SK-N-SH (cell line): ENCODE data around the gene CC2D2A. TPM values are rescaled to one million over a fixed set of nuclear protein-coding genes. Genes with fewer than 3 reads are reported as not detected.
A peak's percentile ranks its signal among the peaks of the same experiment; 100 is the strongest.

Experiments used
- CTCF ChIA-PET: fragments of 300-600, 350-600 bp; formaldehyde crosslinking; extraction: SDS; loops from one replicate; lab custom pipeline; 2021; lab: Yijun Ruan, JAX
- POLR2A ChIA-PET: fragments of 350-600 bp; sonication (Branson Sonifier 250); formaldehyde crosslinking; extraction: SDS; loops from one replicate; lab custom pipeline; 2020; ENCODE audit warnings: antibody characterized with exemption, inconsistent platforms; lab: Yijun Ruan, JAX
- DNase-seq: peaks from one replicate; pipeline ENCODE4 v3.0.0; 2012
- H2AFZ ChIP-seq: fragments of 200-600 bp; sonication (generic); 2 replicates; pipeline ENCODE4 v1.8.1; 2016; ENCODE audit warnings: antibody characterized with exemption, mild to moderate bottlenecking, low read depth
- H3F3A ChIP-seq: fragments of 200-600 bp; sonication (generic); replicated peaks from 2 replicates; pipeline ENCODE3; 2016; ENCODE audit warnings: antibody characterized with exemption, mild to moderate bottlenecking; ENCODE audit not compliant: insufficient read depth
- H3K27ac ChIP-seq, 2 experiments: fragments of 200-500 bp in 1 of 2; fragments of 200-600 bp in 1 of 2; sonication (Bioruptor generic) in 1 of 2; sonication (generic), shearing (Covaris generic) in 1 of 2; 2 replicates each; pipeline versions ENCODE4 v1.5.1 to v1.6.1; 2014 to 2016; ENCODE audit warnings: low read depth in 2 of 2, inconsistent platforms in 1 of 2, low read length in 1 of 2, mild to moderate bottlenecking in 1 of 2, mixed read lengths in 1 of 2
- H3K27me3 ChIP-seq: fragments of 200-600 bp; sonication (generic), shearing (Covaris generic); 2 replicates; pipeline ENCODE4 v1.6.1; 2016; ENCODE audit warnings: mixed run types; ENCODE audit not compliant: insufficient read depth
- H3K36me3 ChIP-seq, 2 experiments: fragments of 200-500 bp in 1 of 2; fragments of 200-600 bp in 1 of 2; sonication (Bioruptor generic) in 1 of 2; sonication (generic) in 1 of 2; replicated peaks in 1 of 2; 2 replicates each; pipeline versions ENCODE3 to v1.5.1; 2014 to 2016; ENCODE audit warnings: low read length in 1 of 2, mild to moderate bottlenecking in 1 of 2; ENCODE audit not compliant: insufficient read depth in 2 of 2, control insufficient read depth in 1 of 2
- H3K4me1 ChIP-seq, 2 experiments: fragments of 200-500 bp in 1 of 2; fragments of 200-600 bp in 1 of 2; sonication (Bioruptor generic) in 1 of 2; sonication (generic), shearing (Covaris generic) in 1 of 2; 2 replicates each; pipeline versions ENCODE4 v1.5.1 to v1.6.1; 2014 to 2016; ENCODE audit warnings: low read depth in 1 of 2, low read length in 1 of 2, mixed run types in 1 of 2; ENCODE audit not compliant: insufficient read depth in 2 of 2, control insufficient read depth in 1 of 2
- H3K4me2 ChIP-seq: fragments of 200-600 bp; sonication (generic), shearing (Covaris generic); 2 replicates; pipeline ENCODE4 v1.6.1; 2017; ENCODE audit warnings: mixed run types
- H3K4me3 ChIP-seq, 2 experiments: fragments of 200-500 bp in 1 of 2; fragments of 200-600 bp in 1 of 2; sonication (Bioruptor generic) in 1 of 2; sonication (generic), shearing (Covaris generic) in 1 of 2; 2 replicates each; pipeline versions ENCODE4 v1.5.1 to v1.8.1; 2014 to 2016; ENCODE audit warnings: low read depth in 2 of 2, inconsistent platforms in 1 of 2, low read length in 1 of 2, mild to moderate bottlenecking in 1 of 2, mixed read lengths in 1 of 2, moderate library complexity in 1 of 2
- H3K79me2 ChIP-seq: fragments of 200-600 bp; sonication (generic); 2 replicates; pipeline ENCODE4 v1.8.1; 2017; ENCODE audit warnings: mild to moderate bottlenecking; ENCODE audit not compliant: insufficient read depth
- H3K9ac ChIP-seq: fragments of 200-600 bp; sonication (generic); 2 replicates; pipeline ENCODE4 v1.6.1; 2017; ENCODE audit warnings: mixed run types
- H3K9me2 ChIP-seq: fragments of 200-600 bp; sonication (generic); 2 replicates; pipeline ENCODE4 v1.6.1; 2017; ENCODE audit warnings: mixed run types
- H3K9me3 ChIP-seq: fragments of 200-600 bp; sonication (generic); 2 replicates; pipeline ENCODE4 v1.6.1; 2017; ENCODE audit warnings: mixed run types, mild to moderate bottlenecking, moderate library complexity
- H4K20me1 ChIP-seq: fragments of 200-600 bp; sonication (generic); 2 replicates; pipeline ENCODE4 v1.6.1; 2017; ENCODE audit warnings: mild to moderate bottlenecking, mixed run types; ENCODE audit not compliant: insufficient read depth
- CHD2 ChIP-seq: fragments of 150-350 bp; IDR thresholded peaks from 2 replicates; pipeline ENCODE4 v1.6.1; 2018; ENCODE audit warnings: low read length; ENCODE audit not compliant: partially characterized antibody
- EP300 ChIP-seq, 2 experiments: IDR thresholded peaks; 2 replicates each; pipeline versions ENCODE4 v1.4.0 to v1.6.1; 2012; ENCODE audit warnings: borderline replicate concordance in 1 of 2, low read depth in 1 of 2, low read length in 1 of 2
- GABPA ChIP-seq: IDR thresholded peaks from 2 replicates; pipeline ENCODE4 v1.4.0; 2012; ENCODE audit warnings: low read depth, mild to moderate bottlenecking
- GATA2 ChIP-seq: sonication (generic); formaldehyde crosslinking; IDR thresholded peaks from 2 replicates; pipeline ENCODE4 v1.5.0; 2020; ENCODE audit warnings: mild to moderate bottlenecking, missing genetic modification reagents
- MXI1 ChIP-seq: IDR thresholded peaks from 2 replicates; pipeline ENCODE4 v1.6.1; 2012; ENCODE audit warnings: mild to moderate bottlenecking, low read depth, low read length, improper control_type of control experiment
- NFIC ChIP-seq: IDR thresholded peaks from 2 replicates; pipeline ENCODE4 v1.4.0; 2012; ENCODE audit warnings: borderline replicate concordance
- NRF1 ChIP-seq: IDR thresholded peaks from 2 replicates; pipeline ENCODE4 v1.6.1; 2012; ENCODE audit warnings: low read depth, mild to moderate bottlenecking, low read length
- RAD21 ChIP-seq: IDR thresholded peaks from 2 replicates; pipeline ENCODE4 v1.6.1; 2012; ENCODE audit warnings: mild to moderate bottlenecking, low read length
- RCOR1 ChIP-seq: fragments of 150-350 bp; IDR thresholded peaks from 2 replicates; pipeline ENCODE4 v1.6.1; 2017; ENCODE audit warnings: antibody characterized with exemption, low read length
- RFX5 ChIP-seq: IDR thresholded peaks from 2 replicates; pipeline ENCODE4 v1.6.1; 2012; ENCODE audit warnings: mild to moderate bottlenecking, improper control_type of control experiment, low read length
- RXRA ChIP-seq: IDR thresholded peaks from 2 replicates; pipeline ENCODE4 v1.4.0; 2012; ENCODE audit warnings: low read depth, mild to moderate bottlenecking, borderline replicate concordance
- SIN3A ChIP-seq: IDR thresholded peaks from 2 replicates; pipeline ENCODE4 v1.6.1; 2012; ENCODE audit warnings: low read depth, mild to moderate bottlenecking, low read length, moderate library complexity, borderline replicate concordance
- TCF12 ChIP-seq: IDR thresholded peaks from 2 replicates; pipeline ENCODE4 v1.4.0; 2012
- TEAD4 ChIP-seq: IDR thresholded peaks from 2 replicates; pipeline ENCODE4 v1.4.0; 2012; ENCODE audit warnings: mild to moderate bottlenecking, borderline replicate concordance; ENCODE audit not compliant: insufficient read depth
- YY1 ChIP-seq: IDR thresholded peaks from 2 replicates; pipeline ENCODE4 v1.4.0; 2012; ENCODE audit warnings: low read depth, mild to moderate bottlenecking
- WGBS: methylation state at CpG from one replicate; pipeline ENCODE4 v1.1.6; 2017; ENCODE audit warnings: low lambda C conversion rate; 5-methylcytosine and 5-hydroxymethylcytosine counted together
- polyA plus RNA-seq, 3 experiments: library from polyadenylated mRNA; depleted of rRNA; stranded (reverse); fragments of >200 nt; gene quantifications; 2 replicates each; pipeline ENCODE4 v1.2.3, GENCODE V29; 2012
- TF ChIP-seq, protein P1 (sequence below): IDR thresholded peaks from 2 replicates; pipeline ENCODE4 v1.6.1; 2012; ENCODE audit warnings: mild to moderate bottlenecking, low read depth, low read length, moderate library complexity
- TF ChIP-seq, protein P2 (sequence below): IDR thresholded peaks from 2 replicates; pipeline ENCODE4 v1.4.0; 2012; ENCODE audit warnings: low read depth, borderline replicate concordance
- TF ChIP-seq, protein P3 (sequence below): IDR thresholded peaks from 2 replicates; pipeline ENCODE4 v1.4.0; 2012; ENCODE audit warnings: low read depth, borderline replicate concordance
- TF ChIP-seq, protein P4 (sequence below): fragments of 200-600 bp; sonication (generic); IDR thresholded peaks from 2 replicates; pipeline ENCODE4 v1.6.1; 2017; ENCODE audit warnings: antibody characterized with exemption, mild to moderate bottlenecking, moderate library complexity

Gene CC2D2A
- polyA plus RNA-seq, 1 of the 3 experiments (the other 2 are of a cell fraction), result 17.8 TPM

DNA sequence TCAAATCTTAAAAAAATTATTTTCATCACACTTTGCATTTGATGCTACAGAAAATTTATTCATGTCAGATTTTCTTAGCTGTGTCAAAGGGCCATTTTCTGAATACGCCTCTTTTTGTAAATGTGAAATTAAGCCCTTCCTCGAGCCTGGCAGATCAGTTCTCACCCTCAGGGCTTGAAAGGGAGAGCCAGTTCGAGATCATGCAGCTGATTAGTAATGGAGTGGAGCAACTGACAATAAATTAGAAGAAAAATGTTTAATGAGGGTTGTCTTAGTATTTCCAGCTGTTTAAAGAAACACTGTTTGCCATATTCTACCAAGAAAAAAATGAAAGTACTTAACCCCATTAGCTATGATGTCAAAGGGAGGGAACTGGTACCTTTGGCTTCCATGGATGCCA lies 28.7 kb downstream of the CC2D2A start:
- Histone ChIP-seq H3K9ac (no peak overlapping the region), H3K4me1 (peaks cover 3 to 9% of the 10 kb centered on the region in 2 experiments; a peak in 3 of 4 replicates), H3F3A (no peaks in the 10 kb centered on the region), H3K4me2 (no peak overlapping the region), H3K27ac (peak overlapping the region in 1 of 2 experiments; percentile 60; a peak in 2 of 4 replicates), H3K4me3 (no peak overlapping the region; a peak in 1 of 4 replicates), H3K27me3 (no peaks in the 10 kb centered on the region), H3K9me3 (no peaks in the 10 kb centered on the region), H2AFZ (no peak overlapping the region), H4K20me1 (no peaks in the 10 kb centered on the region), H3K79me2 (no peaks in the 10 kb centered on the region), H3K9me2 (no peaks in the 10 kb centered on the region), H3K36me3 (peaks cover 9 to 13% of the 10 kb centered on the region in 2 experiments)
- ChIA-PET POLR2A (interaction anchor here (1.2 kb wide), 1 partner anchor 19 kb away, joined by 6 read pairs; no protein-coding TSS in a partner anchor), CTCF (interaction anchor here (1.0 to 1.1 kb wide), 2 partner anchors 19 to 85 kb away, joined by 3 to 5 read pairs; no protein-coding TSS in a partner anchor)
- TF ChIP-seq RAD21 (peak; percentile 3; the same call in 1 of the 2 replicates), TEAD4 (no peak), SIN3A (no peak), CHD2 (peak; percentile 65), EP300 (IDR thresholded peaks at IDR 0.05; ENCODE audit: borderline replicate concordance in 1 of 2, low read depth in 1 of 2, low read length in 1 of 2) (peak in 1 of 2 experiments; percentile 81; a peak in 1 of 4 replicates), GATA2 (CRISPR knock-in tag) (peak; percentile 85), MXI1 (0 out of 2 replicates have a peak, but pooled peaks have one; percentile 10), RCOR1 (peak; percentile 31; the same call in 1 of the 2 replicates)
- DNase-seq, result peak; percentile 48
- WGBS, result 50% methylated on average over 3 of the region's 3 CpGs

DNA sequence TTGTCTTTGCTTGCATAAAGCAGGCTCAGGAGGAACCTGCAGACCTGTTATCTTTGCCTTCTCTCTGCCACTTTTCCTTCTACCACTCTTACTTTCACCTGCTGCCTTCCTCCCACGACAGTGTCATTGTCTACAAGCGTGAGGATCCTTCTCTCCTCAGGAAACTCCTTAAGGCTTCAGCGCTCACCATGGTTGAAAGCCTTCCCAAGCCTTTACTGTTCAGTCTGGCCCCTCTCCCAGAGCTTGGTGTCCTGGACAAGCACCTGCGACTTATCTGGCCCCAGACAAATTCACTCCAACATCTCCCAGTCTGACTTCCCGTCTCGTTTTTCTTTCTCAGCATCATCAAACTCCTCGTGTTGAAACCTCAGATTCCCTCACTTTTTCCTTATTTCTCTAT lies 31.0 kb downstream of the CC2D2A start:
- CTCF ChIA-PET, result interaction anchor here (1.5 kb wide), 1 partner anchor 21 kb away, joined by 3 read pairs; no protein-coding TSS in a partner anchor
- POLR2A ChIA-PET, result no interaction called here
- TF ChIP-seq, protein P1, sequence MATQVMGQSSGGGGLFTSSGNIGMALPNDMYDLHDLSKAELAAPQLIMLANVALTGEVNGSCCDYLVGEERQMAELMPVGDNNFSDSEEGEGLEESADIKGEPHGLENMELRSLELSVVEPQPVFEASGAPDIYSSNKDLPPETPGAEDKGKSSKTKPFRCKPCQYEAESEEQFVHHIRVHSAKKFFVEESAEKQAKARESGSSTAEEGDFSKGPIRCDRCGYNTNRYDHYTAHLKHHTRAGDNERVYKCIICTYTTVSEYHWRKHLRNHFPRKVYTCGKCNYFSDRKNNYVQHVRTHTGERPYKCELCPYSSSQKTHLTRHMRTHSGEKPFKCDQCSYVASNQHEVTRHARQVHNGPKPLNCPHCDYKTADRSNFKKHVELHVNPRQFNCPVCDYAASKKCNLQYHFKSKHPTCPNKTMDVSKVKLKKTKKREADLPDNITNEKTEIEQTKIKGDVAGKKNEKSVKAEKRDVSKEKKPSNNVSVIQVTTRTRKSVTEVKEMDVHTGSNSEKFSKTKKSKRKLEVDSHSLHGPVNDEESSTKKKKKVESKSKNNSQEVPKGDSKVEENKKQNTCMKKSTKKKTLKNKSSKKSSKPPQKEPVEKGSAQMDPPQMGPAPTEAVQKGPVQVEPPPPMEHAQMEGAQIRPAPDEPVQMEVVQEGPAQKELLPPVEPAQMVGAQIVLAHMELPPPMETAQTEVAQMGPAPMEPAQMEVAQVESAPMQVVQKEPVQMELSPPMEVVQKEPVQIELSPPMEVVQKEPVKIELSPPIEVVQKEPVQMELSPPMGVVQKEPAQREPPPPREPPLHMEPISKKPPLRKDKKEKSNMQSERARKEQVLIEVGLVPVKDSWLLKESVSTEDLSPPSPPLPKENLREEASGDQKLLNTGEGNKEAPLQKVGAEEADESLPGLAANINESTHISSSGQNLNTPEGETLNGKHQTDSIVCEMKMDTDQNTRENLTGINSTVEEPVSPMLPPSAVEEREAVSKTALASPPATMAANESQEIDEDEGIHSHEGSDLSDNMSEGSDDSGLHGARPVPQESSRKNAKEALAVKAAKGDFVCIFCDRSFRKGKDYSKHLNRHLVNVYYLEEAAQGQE, result no peak
- TF ChIP-seq NFIC, result no peak
- no peak for TF ChIP-seq GABPA
- no peak for TF ChIP-seq RXRA
- no peak for TF ChIP-seq SIN3A
- TF ChIP-seq, protein P2, sequence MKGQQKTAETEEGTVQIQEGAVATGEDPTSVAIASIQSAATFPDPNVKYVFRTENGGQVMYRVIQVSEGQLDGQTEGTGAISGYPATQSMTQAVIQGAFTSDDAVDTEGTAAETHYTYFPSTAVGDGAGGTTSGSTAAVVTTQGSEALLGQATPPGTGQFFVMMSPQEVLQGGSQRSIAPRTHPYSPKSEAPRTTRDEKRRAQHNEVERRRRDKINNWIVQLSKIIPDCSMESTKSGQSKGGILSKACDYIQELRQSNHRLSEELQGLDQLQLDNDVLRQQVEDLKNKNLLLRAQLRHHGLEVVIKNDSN, result no peak
- TF ChIP-seq NRF1, result no peak
- TF ChIP-seq RFX5, result no peak
- no peak for TF ChIP-seq CHD2
- TF ChIP-seq YY1, result no peak
- TF ChIP-seq, protein P3, sequence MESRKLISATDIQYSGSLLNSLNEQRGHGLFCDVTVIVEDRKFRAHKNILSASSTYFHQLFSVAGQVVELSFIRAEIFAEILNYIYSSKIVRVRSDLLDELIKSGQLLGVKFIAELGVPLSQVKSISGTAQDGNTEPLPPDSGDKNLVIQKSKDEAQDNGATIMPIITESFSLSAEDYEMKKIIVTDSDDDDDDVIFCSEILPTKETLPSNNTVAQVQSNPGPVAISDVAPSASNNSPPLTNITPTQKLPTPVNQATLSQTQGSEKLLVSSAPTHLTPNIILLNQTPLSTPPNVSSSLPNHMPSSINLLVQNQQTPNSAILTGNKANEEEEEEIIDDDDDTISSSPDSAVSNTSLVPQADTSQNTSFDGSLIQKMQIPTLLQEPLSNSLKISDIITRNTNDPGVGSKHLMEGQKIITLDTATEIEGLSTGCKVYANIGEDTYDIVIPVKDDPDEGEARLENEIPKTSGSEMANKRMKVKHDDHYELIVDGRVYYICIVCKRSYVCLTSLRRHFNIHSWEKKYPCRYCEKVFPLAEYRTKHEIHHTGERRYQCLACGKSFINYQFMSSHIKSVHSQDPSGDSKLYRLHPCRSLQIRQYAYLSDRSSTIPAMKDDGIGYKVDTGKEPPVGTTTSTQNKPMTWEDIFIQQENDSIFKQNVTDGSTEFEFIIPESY, result no peak
- TF ChIP-seq GATA2 (CRISPR knock-in tag), result no peak
- TF ChIP-seq TCF12, result no peak
- TF ChIP-seq RCOR1, result no peak
- TF ChIP-seq, protein P4, sequence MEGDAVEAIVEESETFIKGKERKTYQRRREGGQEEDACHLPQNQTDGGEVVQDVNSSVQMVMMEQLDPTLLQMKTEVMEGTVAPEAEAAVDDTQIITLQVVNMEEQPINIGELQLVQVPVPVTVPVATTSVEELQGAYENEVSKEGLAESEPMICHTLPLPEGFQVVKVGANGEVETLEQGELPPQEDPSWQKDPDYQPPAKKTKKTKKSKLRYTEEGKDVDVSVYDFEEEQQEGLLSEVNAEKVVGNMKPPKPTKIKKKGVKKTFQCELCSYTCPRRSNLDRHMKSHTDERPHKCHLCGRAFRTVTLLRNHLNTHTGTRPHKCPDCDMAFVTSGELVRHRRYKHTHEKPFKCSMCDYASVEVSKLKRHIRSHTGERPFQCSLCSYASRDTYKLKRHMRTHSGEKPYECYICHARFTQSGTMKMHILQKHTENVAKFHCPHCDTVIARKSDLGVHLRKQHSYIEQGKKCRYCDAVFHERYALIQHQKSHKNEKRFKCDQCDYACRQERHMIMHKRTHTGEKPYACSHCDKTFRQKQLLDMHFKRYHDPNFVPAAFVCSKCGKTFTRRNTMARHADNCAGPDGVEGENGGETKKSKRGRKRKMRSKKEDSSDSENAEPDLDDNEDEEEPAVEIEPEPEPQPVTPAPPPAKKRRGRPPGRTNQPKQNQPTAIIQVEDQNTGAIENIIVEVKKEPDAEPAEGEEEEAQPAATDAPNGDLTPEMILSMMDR, result no peak

More for the DNA sequence above, 31.0 kb downstream of the CC2D2A start:
- no peak for DNase-seq
- Histone ChIP-seq H3K36me3 (peaks cover 19% of the 10 kb centered on the region in 2 experiments), H3F3A (no peaks in the 10 kb centered on the region), H2AFZ (no peak overlapping the region), H3K9me3 (no peaks in the 10 kb centered on the region), H3K4me3 (no peak overlapping the region), H3K79me2 (no peaks in the 10 kb centered on the region), H3K9ac (no peak overlapping the region), H3K4me1 (peaks cover 3 to 9% of the 10 kb centered on the region in 2 experiments; a peak in 3 of 4 replicates), H4K20me1 (no peaks in the 10 kb centered on the region), H3K9me2 (no peaks in the 10 kb centered on the region), H3K27me3 (no peaks in the 10 kb centered on the region), H3K4me2 (no peak overlapping the region), H3K27ac (no peak overlapping the region)
- WGBS, result 94% methylated on average over 7 of the region's 7 CpGs
